ENCODE measurements around the gene CLEC20A. TPM values are rescaled to one million over a fixed set of nuclear protein-coding genes. Genes with fewer than 3 reads are reported as not detected.

Gene CLEC20A
- total RNA-seq, 1 donor from 2014 or later, result not detected

DNA sequence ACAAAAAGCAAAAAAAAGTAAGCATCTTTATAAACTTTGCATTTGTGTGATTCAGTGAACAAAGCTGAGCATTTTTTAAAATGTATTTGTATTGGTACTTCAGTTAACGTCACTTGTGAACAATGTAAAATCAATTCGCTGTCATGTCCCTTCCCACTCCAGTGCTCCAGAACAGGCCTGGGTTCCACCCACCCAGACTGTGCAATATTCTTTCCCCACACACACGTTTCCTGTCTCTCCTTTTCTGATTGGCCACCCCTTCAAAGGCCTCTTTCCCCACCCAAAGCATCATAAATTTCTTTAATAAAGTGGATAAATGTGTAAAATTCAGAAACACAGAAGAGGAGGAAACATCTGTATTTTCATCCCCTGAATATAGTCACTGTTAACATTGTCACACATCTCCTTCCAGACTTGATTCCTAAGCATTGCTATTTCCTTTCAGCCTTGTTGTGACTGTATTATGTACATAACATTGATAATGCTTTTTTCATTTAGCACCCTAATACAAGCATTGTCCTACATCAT lies 12.0 kb downstream of the CLEC20A start:
- Mint-ChIP-seq H3K27me3 (ENCODE audit: unreplicated experiment) (peaks cover 2% of the 10 kb centered on the region), H3K4me1 (ENCODE audit: low read depth, unreplicated experiment) (no peaks in the 10 kb centered on the region), H3K36me3 (ENCODE audit: unreplicated experiment) (no peaks in the 10 kb centered on the region), H3K9me3 (ENCODE audit: unreplicated experiment) (peaks cover 2% of the 10 kb centered on the region), H3K4me3 (ENCODE audit: unreplicated experiment) (no peak overlapping the region), H3K27ac (ENCODE audit: unreplicated experiment) (no peak overlapping the region)
- TF ChIP-seq, protein P1, sequence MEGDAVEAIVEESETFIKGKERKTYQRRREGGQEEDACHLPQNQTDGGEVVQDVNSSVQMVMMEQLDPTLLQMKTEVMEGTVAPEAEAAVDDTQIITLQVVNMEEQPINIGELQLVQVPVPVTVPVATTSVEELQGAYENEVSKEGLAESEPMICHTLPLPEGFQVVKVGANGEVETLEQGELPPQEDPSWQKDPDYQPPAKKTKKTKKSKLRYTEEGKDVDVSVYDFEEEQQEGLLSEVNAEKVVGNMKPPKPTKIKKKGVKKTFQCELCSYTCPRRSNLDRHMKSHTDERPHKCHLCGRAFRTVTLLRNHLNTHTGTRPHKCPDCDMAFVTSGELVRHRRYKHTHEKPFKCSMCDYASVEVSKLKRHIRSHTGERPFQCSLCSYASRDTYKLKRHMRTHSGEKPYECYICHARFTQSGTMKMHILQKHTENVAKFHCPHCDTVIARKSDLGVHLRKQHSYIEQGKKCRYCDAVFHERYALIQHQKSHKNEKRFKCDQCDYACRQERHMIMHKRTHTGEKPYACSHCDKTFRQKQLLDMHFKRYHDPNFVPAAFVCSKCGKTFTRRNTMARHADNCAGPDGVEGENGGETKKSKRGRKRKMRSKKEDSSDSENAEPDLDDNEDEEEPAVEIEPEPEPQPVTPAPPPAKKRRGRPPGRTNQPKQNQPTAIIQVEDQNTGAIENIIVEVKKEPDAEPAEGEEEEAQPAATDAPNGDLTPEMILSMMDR (IDR thresholded peaks at IDR 0.05; ENCODE audit: partially characterized antibody, unreplicated experiment), result no peak
- no peak for DNase-seq

DNA sequence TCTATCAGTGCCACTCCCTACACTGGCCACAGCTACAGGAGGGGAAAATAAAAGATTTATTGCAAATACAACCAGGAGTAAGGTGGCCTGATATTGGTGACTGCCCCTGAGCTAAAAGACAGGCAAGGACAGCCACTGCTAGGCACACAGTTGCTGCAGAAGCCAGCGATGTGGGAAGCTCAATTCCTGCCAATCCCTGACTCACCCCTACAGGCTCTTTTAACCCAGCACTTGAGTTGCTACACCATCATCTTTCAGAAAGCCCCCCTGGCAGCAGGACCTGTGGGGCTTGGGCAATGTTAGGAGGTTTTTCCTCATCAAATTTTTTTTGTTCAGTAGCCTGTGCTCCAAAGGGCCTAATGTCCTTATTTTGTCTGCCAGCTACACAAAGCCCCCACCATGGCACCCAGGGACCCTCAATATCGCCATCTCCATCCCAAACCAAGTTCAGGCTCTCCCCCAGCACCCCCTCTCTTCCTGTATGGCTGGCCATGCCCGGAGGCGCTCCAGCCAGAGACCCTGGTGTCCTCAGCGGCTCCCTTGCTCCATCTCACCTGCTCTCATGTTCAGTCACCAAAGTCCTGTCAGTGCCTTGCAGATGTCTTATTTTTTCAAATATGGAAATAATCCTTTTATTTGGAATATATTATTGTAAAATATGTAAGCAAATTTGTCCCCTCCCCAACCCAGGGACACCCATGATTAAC lies 13.4 kb downstream of the CLEC20A start:
- H3K9me3 Mint-ChIP-seq (ENCODE audit: unreplicated experiment), result peaks cover 2% of the 10 kb centered on the region
- H3K4me1 Mint-ChIP-seq (ENCODE audit: low read depth, unreplicated experiment), result no peaks in the 10 kb centered on the region
- H3K4me3 Mint-ChIP-seq (ENCODE audit: unreplicated experiment), result no peak overlapping the region
- no peaks in the 10 kb centered on the region for H3K36me3 Mint-ChIP-seq (ENCODE audit: unreplicated experiment)
- H3K27me3 Mint-ChIP-seq (ENCODE audit: unreplicated experiment), result peaks cover 2% of the 10 kb centered on the region
- H3K27ac Mint-ChIP-seq (ENCODE audit: unreplicated experiment), result no peak overlapping the region
- TF ChIP-seq, protein P1 (IDR thresholded peaks at IDR 0.05; ENCODE audit: partially characterized antibody, unreplicated experiment), result no peak
- DNase-seq, result no peak

DNA sequence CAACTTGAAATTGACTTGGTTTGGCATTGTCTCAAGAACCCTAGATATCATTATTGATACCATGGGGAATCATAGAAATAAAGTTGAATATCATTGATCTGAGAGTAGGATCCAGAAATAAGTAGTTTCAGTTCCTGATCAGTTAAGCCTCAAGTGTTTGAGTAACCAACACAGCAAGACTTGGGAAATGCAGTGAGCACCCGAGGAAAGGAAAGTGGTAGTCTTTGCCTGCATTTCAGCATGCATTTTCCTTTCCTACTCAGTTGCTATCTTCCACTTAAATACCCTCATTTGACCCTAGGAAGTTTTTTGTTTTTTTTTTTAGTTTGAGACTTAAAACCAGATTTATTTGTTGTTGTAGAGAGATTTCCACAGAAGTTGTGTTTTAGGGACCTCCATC lies 18.9 kb downstream of the CLEC20A start:
- TF ChIP-seq, protein P1 (IDR thresholded peaks at IDR 0.05; ENCODE audit: partially characterized antibody, unreplicated experiment), result no peak
- DNase-seq, result no peak
- peaks cover 1% of the 10 kb centered on the region for H3K4me1 Mint-ChIP-seq (ENCODE audit: low read depth, unreplicated experiment)
- no peak overlapping the region for H3K27ac Mint-ChIP-seq (ENCODE audit: unreplicated experiment)
- no peak overlapping the region for H3K4me3 Mint-ChIP-seq (ENCODE audit: unreplicated experiment)
- no peaks in the 10 kb centered on the region for H3K27me3 Mint-ChIP-seq (ENCODE audit: unreplicated experiment)
- no peaks in the 10 kb centered on the region for H3K36me3 Mint-ChIP-seq (ENCODE audit: unreplicated experiment)
- no peaks in the 10 kb centered on the region for H3K9me3 Mint-ChIP-seq (ENCODE audit: unreplicated experiment)

DNA sequence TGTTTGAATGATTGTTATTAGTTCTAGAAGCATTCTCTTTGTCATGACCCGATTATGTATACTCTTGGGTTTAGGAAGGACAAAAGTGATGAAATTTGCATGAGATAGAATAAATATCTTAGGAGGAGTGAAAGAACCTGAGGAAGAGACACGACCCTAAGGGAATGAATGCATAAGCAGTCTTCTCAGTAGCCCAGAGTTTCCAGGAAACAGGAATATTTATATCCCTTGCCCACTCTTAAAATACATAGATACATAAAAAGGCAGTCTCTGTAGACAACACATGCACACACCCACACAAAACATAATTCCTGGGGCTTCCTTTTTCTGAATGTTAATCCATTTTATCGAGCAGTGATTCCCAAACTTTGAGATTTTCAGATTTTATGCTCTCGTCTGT lies 19.4 kb downstream of the CLEC20A start:
- H3K27ac Mint-ChIP-seq (ENCODE audit: unreplicated experiment), result no peak overlapping the region
- H3K36me3 Mint-ChIP-seq (ENCODE audit: unreplicated experiment), result no peaks in the 10 kb centered on the region
- H3K27me3 Mint-ChIP-seq (ENCODE audit: unreplicated experiment), result no peaks in the 10 kb centered on the region
- H3K4me1 Mint-ChIP-seq (ENCODE audit: low read depth, unreplicated experiment), result peaks cover 6% of the 10 kb centered on the region
- TF ChIP-seq, protein P1 (IDR thresholded peaks at IDR 0.05; ENCODE audit: partially characterized antibody, unreplicated experiment), result no peak
- no peak overlapping the region for H3K4me3 Mint-ChIP-seq (ENCODE audit: unreplicated experiment)
- no peaks in the 10 kb centered on the region for H3K9me3 Mint-ChIP-seq (ENCODE audit: unreplicated experiment)
- no peak for DNase-seq

DNA sequence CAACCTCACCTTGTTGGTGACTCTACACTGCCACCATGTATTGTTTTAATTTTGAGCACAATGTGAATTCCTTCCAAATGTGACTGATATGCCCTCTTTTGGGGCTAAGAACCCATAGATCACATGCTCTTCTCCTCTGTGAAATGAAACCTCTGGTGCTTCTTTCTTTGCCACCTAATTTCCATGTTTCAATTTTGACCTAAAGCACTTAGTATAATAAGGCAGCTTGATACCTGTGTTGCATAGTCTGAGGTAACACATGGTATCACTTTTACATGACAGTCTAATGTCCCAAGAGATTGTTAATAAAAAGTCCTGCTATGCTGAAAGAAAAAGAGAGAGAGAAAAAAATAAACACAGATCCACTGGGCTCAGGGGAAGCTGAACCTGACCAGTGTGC lies 24.2 kb downstream of the CLEC20A start:
- Mint-ChIP-seq H3K36me3 (ENCODE audit: unreplicated experiment) (no peaks in the 10 kb centered on the region), H3K4me1 (ENCODE audit: low read depth, unreplicated experiment) (peaks cover 7% of the 10 kb centered on the region), H3K9me3 (ENCODE audit: unreplicated experiment) (no peaks in the 10 kb centered on the region), H3K27ac (ENCODE audit: unreplicated experiment) (peak overlapping the region; percentile 3), H3K4me3 (ENCODE audit: unreplicated experiment) (no peak overlapping the region), H3K27me3 (ENCODE audit: unreplicated experiment) (no peaks in the 10 kb centered on the region)
- no peak for DNase-seq
- TF ChIP-seq, protein P1 (IDR thresholded peaks at IDR 0.05; ENCODE audit: partially characterized antibody, unreplicated experiment), result no peak

All from glutamatergic neuron (in vitro differentiated cells).